CD14-positive monocyte (primary cell): ENCODE results near the gene CDK1. TPM values are rescaled to one million over a fixed set of nuclear protein-coding genes. Genes with fewer than 3 reads are reported as not detected.

Experiments
- DNase-seq, 3 donors: peaks; one replicate each; pipeline ENCODE4 v3.0.0-alpha.2; 2011 to 2022
- H2AFZ ChIP-seq: 2 replicates; pipeline ENCODE4 v1.6.0; 2012; ENCODE audit warnings: mild to moderate bottlenecking, low read depth, low read length, inconsistent platforms; ENCODE audit not compliant: insufficient read depth, poor library complexity, severe bottlenecking
- H3K27ac ChIP-seq, 2 donors: 1 replicate in 1 of 2; 2 replicates in 1 of 2; pipeline ENCODE4 v1.5.1; 2012 to 2013; ENCODE audit warnings: low read length in 2 of 2, control low read depth in 1 of 2, inconsistent platforms in 1 of 2, low read depth in 1 of 2, mild to moderate bottlenecking in 1 of 2
- H3K27me3 ChIP-seq, 2 donors: one replicate each; pipeline versions ENCODE4 v1.6.0 to v1.6.1; 2011 to 2013; ENCODE audit warnings: low read length in 2 of 2; ENCODE audit not compliant: control insufficient read depth in 2 of 2, insufficient read depth in 2 of 2
- H3K36me3 ChIP-seq, 2 donors: replicated peaks in 1 of 2; 1 replicate in 1 of 2; 2 replicates in 1 of 2; pipeline versions ENCODE4 v1.5.1 to v1.6.1; 2012 to 2013; ENCODE audit warnings: low read length in 2 of 2, control low read depth in 1 of 2, inconsistent platforms in 1 of 2, mild to moderate bottlenecking in 1 of 2; ENCODE audit not compliant: insufficient read depth in 2 of 2, control insufficient read depth in 1 of 2
- H3K4me1 ChIP-seq, 2 donors: 1 replicate in 1 of 2; 2 replicates in 1 of 2; pipeline versions ENCODE4 v1.5.1 to v1.6.1; 2012 to 2013; ENCODE audit warnings: low read length in 2 of 2, control low read depth in 1 of 2, inconsistent platforms in 1 of 2, mild to moderate bottlenecking in 1 of 2, moderate library complexity in 1 of 2; ENCODE audit not compliant: insufficient read depth in 2 of 2, control insufficient read depth in 1 of 2
- H3K4me2 ChIP-seq: replicated peaks from 2 replicates; pipeline ENCODE3; 2012; ENCODE audit warnings: low read length, moderate library complexity, mild to moderate bottlenecking; ENCODE audit not compliant: poor library complexity, severe bottlenecking; ENCODE audit errors: extremely low read depth
- H3K4me3 ChIP-seq, 3 experiments: fragments of 200-600 bp in 1 of 3; sonication (generic) in 1 of 3; replicated peaks in 1 of 3; 1 replicate in 2 of 3; 2 replicates in 1 of 3; pipeline ENCODE4 v1.5.1; 2011 to 2013; ENCODE audit warnings: low read length in 3 of 3, mild to moderate bottlenecking in 3 of 3, control low read depth in 2 of 3, low read depth in 2 of 3, inconsistent platforms in 1 of 3, moderate library complexity in 1 of 3
- H3K79me2 ChIP-seq: 2 replicates; pipeline ENCODE4 v1.6.0; 2012; ENCODE audit warnings: mild to moderate bottlenecking, control low read depth, inconsistent platforms, low read length, moderate library complexity; ENCODE audit not compliant: insufficient read depth
- H3K9ac ChIP-seq: 2 replicates; pipeline ENCODE4 v1.6.0; 2017; ENCODE audit warnings: low read length, mild to moderate bottlenecking; ENCODE audit not compliant: insufficient read depth, poor library complexity, severe bottlenecking
- H3K9me3 ChIP-seq, 2 donors: replicated peaks in 1 of 2; 1 replicate in 1 of 2; 2 replicates in 1 of 2; pipeline versions ENCODE4 v1.5.1 to v1.6.1; 2012 to 2013; ENCODE audit warnings: low read length in 2 of 2, control low read depth in 1 of 2; ENCODE audit not compliant: control insufficient read depth in 1 of 2, insufficient read depth in 1 of 2
- H4K20me1 ChIP-seq: 2 replicates; pipeline ENCODE4 v1.6.0; 2012; ENCODE audit warnings: mild to moderate bottlenecking, low read length, control low read depth, moderate library complexity; ENCODE audit not compliant: insufficient read depth
- H3K27ac Mint-ChIP-seq, 7 donors: one replicate each; pipeline ENCODE4 v1.8.0; 2020; ENCODE audit warnings: mild to moderate bottlenecking in 7 of 7, mixed read lengths in 7 of 7, moderate library complexity in 6 of 7, inconsistent platforms in 2 of 7
- H3K27me3 Mint-ChIP-seq, 3 donors: one replicate each; pipeline ENCODE4 v1.8.0; 2021 to 2022; ENCODE audit warnings: low read depth in 3 of 3, mild to moderate bottlenecking in 3 of 3, mixed read lengths in 3 of 3, moderate library complexity in 3 of 3, inconsistent platforms in 1 of 3
- H3K36me3 Mint-ChIP-seq, 2 donors: one replicate each; pipeline ENCODE4 v1.8.0; 2020; ENCODE audit warnings: mixed read lengths in 2 of 2, inconsistent platforms in 1 of 2, mild to moderate bottlenecking in 1 of 2
- H3K4me1 Mint-ChIP-seq: one replicate; pipeline ENCODE4 v1.8.0; 2020; ENCODE audit warnings: mild to moderate bottlenecking, mixed read lengths
- H3K4me3 Mint-ChIP-seq, 2 donors: one replicate each; pipeline ENCODE4 v1.8.0; 2020; ENCODE audit warnings: mild to moderate bottlenecking in 2 of 2, mixed read lengths in 2 of 2, moderate library complexity in 1 of 2
- H3K9me3 Mint-ChIP-seq, 7 donors: one replicate each; pipeline ENCODE4 v1.8.0; 2020 to 2022; ENCODE audit warnings: mixed read lengths in 7 of 7, mild to moderate bottlenecking in 6 of 7, moderate library complexity in 6 of 7, inconsistent platforms in 2 of 7
- CTCF ChIP-seq: fragments of 200-600 bp; IDR thresholded peaks from one replicate; pipeline ENCODE4 v1.8.0; 2022; ENCODE audit warnings: antibody characterized with exemption, mild to moderate bottlenecking
- WGBS: methylation state at CpG from one replicate; pipeline ENCODE4 v1.1.5; 2013; ENCODE audit warnings: missing lambda C conversion rate; ENCODE audit not compliant: insufficient coverage; 5-methylcytosine and 5-hydroxymethylcytosine counted together
- intact Hi-C, 2 donors: fragments of 100-400 bp; cut with micrococcal nuclease; formaldehyde crosslinking; loops; one replicate each; pipeline versions ENCODE4 v1.15.0 to v1.15.1; 2023
- polyA plus RNA-seq, 3 donors: library from polyadenylated mRNA; depleted of rRNA in 1 of 3; unstranded in 2 of 3; stranded (reverse) in 1 of 3; fragments of 300-500 nt in 2 of 3; fragments of >200 nt in 1 of 3; fragmentation: Illumina TruSeq in 2 of 3; gene quantifications; 1 replicate in 2 of 3; 2 replicates in 1 of 3; pipeline ENCODE4 v1.2.3, GENCODE V29; 2012 to 2021

Gene CDK1
- polyA plus RNA-seq, 3 donors: 0.08 to 0.21 (median 0.09) TPM

- DNase-seq: no peak
- Histone ChIP-seq H4K20me1 (no peaks in the 10 kb centered on the region), H3K36me3 (peaks cover 0 to 24% of the 10 kb centered on the region in 2 donors), H3K9me3 (no peaks in the 10 kb centered on the region), H3K4me2 (no peak overlapping the region), H2AFZ (no peak overlapping the region), H3K79me2 (no peaks in the 10 kb centered on the region), H3K4me3 (no peak overlapping the region), H3K27me3 (no peaks in the 10 kb centered on the region), H3K4me1 (peaks cover 4 to 7% of the 10 kb centered on the region in 2 donors), H3K27ac (no peak overlapping the region), H3K9ac (no peak overlapping the region)
- peaks cover 9% of the 10 kb centered on the region for H3K4me1 Mint-ChIP-seq
- H3K36me3 Mint-ChIP-seq: peaks cover 9 to 27% of the 10 kb centered on the region in 2 donors
- H3K4me3 Mint-ChIP-seq: no peak overlapping the region
- H3K27ac Mint-ChIP-seq: no peak overlapping the region
- H3K9me3 Mint-ChIP-seq: no peaks in the 10 kb centered on the region
- intact Hi-C loops: loop anchor here in 1 of 2 donors (10.0 kb wide), 1 partner anchor 604 kb away; no protein-coding TSS in a partner anchor
- H3K27me3 Mint-ChIP-seq: peaks cover 0 to 5% (median 0%) of the 10 kb centered on the region in 3 donors
- no peak for TF ChIP-seq CTCF
Observed at GRCh38 chr10:60800918-60801317, 22.6 kb downstream of the CDK1 start.

- no peak overlapping the region for H3K9ac ChIP-seq
- H4K20me1 ChIP-seq: no peaks in the 10 kb centered on the region
- no peak overlapping the region for H2AFZ ChIP-seq
- H3K27ac ChIP-seq: no peak overlapping the region
- no peak for TF ChIP-seq CTCF
- H3K4me2 ChIP-seq: no peak overlapping the region
- H3K4me1 ChIP-seq: peaks cover 4 to 7% of the 10 kb centered on the region in 2 donors
- Mint-ChIP-seq H3K9me3 (no peaks in the 10 kb centered on the region), H3K4me3 (no peak overlapping the region), H3K4me1 (peaks cover 9% of the 10 kb centered on the region), H3K27ac (no peak overlapping the region), H3K27me3 (peaks cover 0 to 5% (median 0%) of the 10 kb centered on the region in 3 donors), H3K36me3 (peaks cover 6 to 23% of the 10 kb centered on the region in 2 donors)
- no peaks in the 10 kb centered on the region for H3K9me3 ChIP-seq
- no CpG with 5 or more reads among the region's 1 CpG for WGBS
- intact Hi-C loops: loop anchor here in 1 of 2 donors (10.0 kb wide), 1 partner anchor 603 kb away; no protein-coding TSS in a partner anchor
- no peak for DNase-seq
- peaks cover 0 to 18% of the 10 kb centered on the region in 2 donors for H3K36me3 ChIP-seq
- no peaks in the 10 kb centered on the region for H3K27me3 ChIP-seq
- no peak overlapping the region for H3K4me3 ChIP-seq
- H3K79me2 ChIP-seq: no peaks in the 10 kb centered on the region
Observed at GRCh38 chr10:60801522-60801921, 23.2 kb downstream of the CDK1 start.
